HTR-8/SVneo (cell line): ENCODE measurements around the gene KITLG.
"Not testable (repeated sequence)": the region's sequence is repeated elsewhere in the genome, so short reads cannot be mapped to it uniquely, and the experiment has no call there.

Source experiments
- DNase-seq: peaks from one replicate; pipeline ENCODE4 v3.0.0; 2011; ENCODE audit warnings: low spot score, mixed read lengths; ENCODE audit not compliant: insufficient read length
- FAIRE-seq: peaks from 2 replicates; lab custom pipeline; 2011; peaks lifted over from hg19 to GRCh38; lab: Jason Lieb, UNC

The KITLG gene

GRCh38 chr12:88577537-88577936 lies 2.7 kb downstream of the KITLG start:
- DNase-seq = no peak
- no peak for FAIRE-seq

GRCh38 chr12:88576866-88577265 lies 3.4 kb downstream of the KITLG start:
- FAIRE-seq = no peak
- no peak for DNase-seq

- DNase-seq = no peak
- no peak for FAIRE-seq
Observed at GRCh38 chr12:88575361-88575970, 4.8 kb downstream of the KITLG start.

GRCh38 chr12:88574278-88574677 lies 6.0 kb downstream of the KITLG start:
- DNase-seq (no peak), FAIRE-seq (no peak)

- DNase-seq = no peak
- FAIRE-seq = peak; percentile 42
Observed at GRCh38 chr12:88573583-88573982, 6.7 kb downstream of the KITLG start.

- peak; percentile 46 for FAIRE-seq
- DNase-seq = no peak
Observed at GRCh38 chr12:88572781-88573549, 7.3 kb downstream of the KITLG start.

- FAIRE-seq (no peak), DNase-seq (no peak)
Observed at GRCh38 chr12:88571543-88571942, 8.7 kb downstream of the KITLG start.

- FAIRE-seq (no peak), DNase-seq (no peak)
Observed at GRCh38 chr12:88570103-88570502, 10.2 kb downstream of the KITLG start.

GRCh38 chr12:88566430-88566829 lies 13.8 kb downstream of the KITLG start:
- FAIRE-seq (no peak), DNase-seq (no peak)

- peak; percentile 23 for FAIRE-seq
Observed at GRCh38 chr12:88562846-88563582, 17.3 kb downstream of the KITLG start.

GRCh38 chr12:88562151-88562550 lies 18.1 kb downstream of the KITLG start:
- DNase-seq (no peak), FAIRE-seq (no peak)

More at GRCh38 chr12:88562846-88563582, 17.3 kb downstream of the KITLG start:
- DNase-seq = no peak

- no peak for FAIRE-seq
- no peak for DNase-seq
Observed at GRCh38 chr12:88559772-88560171, 20.5 kb downstream of the KITLG start.

GRCh38 chr12:88559199-88559598 lies 21.1 kb downstream of the KITLG start:
- FAIRE-seq (no peak), DNase-seq (no peak)

GRCh38 chr12:88558340-88558867 lies 21.9 kb downstream of the KITLG start:
- FAIRE-seq = no peak
- no peak for DNase-seq

GRCh38 chr12:88556213-88556774 lies 24.0 kb downstream of the KITLG start:
- DNase-seq (no peak), FAIRE-seq (no peak)

- FAIRE-seq = no peak
- DNase-seq = no peak
Observed at GRCh38 chr12:88553941-88554658, 26.2 kb downstream of the KITLG start.

GRCh38 chr12:88552610-88553079 lies 27.6 kb downstream of the KITLG start:
- no peak for DNase-seq
- FAIRE-seq = no peak

GRCh38 chr12:88549929-88550328 lies 30.3 kb downstream of the KITLG start:
- no peak for DNase-seq
- FAIRE-seq = no peak

GRCh38 chr12:88547949-88548348 lies 32.3 kb downstream of the KITLG start:
- not testable (repeated sequence) for FAIRE-seq

GRCh38 chr12:88546853-88547252 lies 33.4 kb downstream of the KITLG start:
- DNase-seq = no peak
- FAIRE-seq = no peak

More at GRCh38 chr12:88547949-88548348, 32.3 kb downstream of the KITLG start:
- not testable (repeated sequence) for DNase-seq
